GM19455 (cell line): Measurements from ENCODE around the gene CLDN8.

Experiments
- ATAC-seq: cut with Tn5 transposase; IDR thresholded peaks from one replicate; pipeline ENCODE4 v1.9.1; 2021; ENCODE audit not compliant: unreplicated experiment

The CLDN8 gene

GRCh38 chr21:30216041-30216723 lies at the start of gene CLDN8:
CLDN8 (minus strand) TSS chr21:30216097; CDS start chr21:30215925, 172 bp downstream.
- ATAC-seq: no peak

- no peak for ATAC-seq
These were observed 41.9 kb upstream of the CLDN8 start for GRCh38 chr21:30257773-30258172.

GRCh38 chr21:30256100-30256499 lies 40.2 kb upstream of the CLDN8 start:
- no peak for ATAC-seq

- ATAC-seq: no peak
These were observed 39.8 kb upstream of the CLDN8 start for GRCh38 chr21:30255679-30256078.

- ATAC-seq: no peak
These were observed 35.9 kb upstream of the CLDN8 start for GRCh38 chr21:30251781-30252180.

- ATAC-seq: no peak
These were observed 34.0 kb upstream of the CLDN8 start for GRCh38 chr21:30249936-30250335.

GRCh38 chr21:30248844-30249243 lies 32.9 kb upstream of the CLDN8 start:
- no peak for ATAC-seq

- ATAC-seq: no peak
These were observed 29.2 kb upstream of the CLDN8 start for GRCh38 chr21:30245061-30245460.

- ATAC-seq: no peak
These were observed 27.8 kb upstream of the CLDN8 start for GRCh38 chr21:30243691-30244090.

GRCh38 chr21:30240661-30241060 lies 24.8 kb upstream of the CLDN8 start:
- ATAC-seq: no peak

- no peak for ATAC-seq
These were observed 22.3 kb upstream of the CLDN8 start for GRCh38 chr21:30238168-30238567.

- no peak for ATAC-seq
These were observed 18.7 kb upstream of the CLDN8 start for GRCh38 chr21:30234643-30235042.

- ATAC-seq: no peak
These were observed 18.2 kb upstream of the CLDN8 start for GRCh38 chr21:30234050-30234449.

- ATAC-seq: no peak
These were observed 17.5 kb upstream of the CLDN8 start for GRCh38 chr21:30233228-30234020.

GRCh38 chr21:30232011-30232410 lies 16.1 kb upstream of the CLDN8 start:
- ATAC-seq: no peak

- no peak for ATAC-seq
These were observed 11.9 kb upstream of the CLDN8 start for GRCh38 chr21:30227633-30228404.

- ATAC-seq: no peak
These were observed 11.2 kb upstream of the CLDN8 start for GRCh38 chr21:30227128-30227527.

GRCh38 chr21:30223596-30223995 lies 7.7 kb upstream of the CLDN8 start:
- ATAC-seq: no peak

GRCh38 chr21:30222724-30223123 lies 6.8 kb upstream of the CLDN8 start:
- no peak for ATAC-seq

- ATAC-seq: no peak
These were observed 4.8 kb downstream of the CLDN8 start for GRCh38 chr21:30211071-30211470.

- no peak for ATAC-seq
These were observed 6.3 kb downstream of the CLDN8 start for GRCh38 chr21:30209601-30210000.

GRCh38 chr21:30207252-30207579 lies 8.7 kb downstream of the CLDN8 start:
- no peak for ATAC-seq
